ENCODE results near the gene ASB15.
A peak's percentile ranks its signal among the peaks of the same experiment; 100 is the strongest.

Gene ASB15

DNA sequence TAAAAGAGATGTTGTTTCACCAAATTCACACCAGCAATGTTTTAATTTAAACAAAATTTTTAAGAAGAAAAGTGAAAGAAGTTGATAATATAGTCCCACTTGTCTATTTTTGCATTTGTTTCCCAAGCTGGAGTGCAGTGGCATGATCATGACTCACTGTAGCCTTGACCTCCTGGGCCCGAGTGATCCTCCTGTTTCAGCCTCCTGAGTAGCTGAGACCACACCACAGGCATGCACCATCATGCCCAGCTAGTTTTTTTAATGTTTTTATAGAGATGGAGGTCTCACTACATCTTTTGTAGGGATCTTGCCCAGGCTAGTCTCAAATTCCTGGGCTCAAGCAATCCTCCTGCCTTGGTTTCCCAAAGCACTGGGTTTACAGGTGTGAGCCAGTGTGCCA lies 29.9 kb upstream of the ASB15 start:
- Histone ChIP-seq H4K8ac (ENCODE audit: low read length) (no peak overlapping the region), H3K27me3 (ENCODE audit: control insufficient read depth in 1 of 2, insufficient read depth in 1 of 2, low read length in 2 of 2) (no peaks in the 10 kb centered on the region), H2AFZ (ENCODE audit: low read depth, low read length) (no peak overlapping the region), H3K23ac (ENCODE audit: low read length in 2 of 2) (no peak overlapping the region), H3K14ac (ENCODE audit: low read length in 2 of 2) (no peak overlapping the region), H3K36me3 (ENCODE audit: control insufficient read depth in 1 of 2, insufficient read depth in 2 of 2, low read depth in 1 of 2, low read length in 2 of 2) (no peaks in the 10 kb centered on the region), H3K4ac (ENCODE audit: low read depth in 1 of 2, low read length in 2 of 2) (no peak overlapping the region), H3K27ac (ENCODE audit: low read length, poor library complexity, severe bottlenecking) (no peak overlapping the region), H3K9me3 (ENCODE audit: control insufficient read depth, low read length) (no peaks in the 10 kb centered on the region), H2BK12ac (ENCODE audit: low read length in 2 of 2) (no peak overlapping the region), H3K18ac (ENCODE audit: low read depth in 1 of 2, low read length in 2 of 2) (no peak overlapping the region), H3K4me1 (ENCODE audit: control insufficient read depth, insufficient read depth, low read depth, low read length) (no peaks in the 10 kb centered on the region), H2AK5ac (ENCODE audit: low read length, severe bottlenecking) (no peak overlapping the region), H3K4me2 (ENCODE audit: low read length, poor library complexity, severe bottlenecking) (no peak overlapping the region), H2BK5ac (ENCODE audit: low read depth, low read length, poor library complexity, severe bottlenecking) (no peak overlapping the region), H3K4me3 (ENCODE audit: insufficient read depth in 1 of 2, low read depth in 1 of 2, low read length in 2 of 2) (no peak overlapping the region), H2BK120ac (ENCODE audit: low read depth, low read length) (no peak overlapping the region), H3K79me1 (replicated peaks; ENCODE audit: low read length, poor library complexity, severe bottlenecking) (no peaks in the 10 kb centered on the region), H2BK15ac (ENCODE audit: low read depth, poor library complexity, severe bottlenecking) (no peak overlapping the region), H4K91ac (ENCODE audit: low read length) (no peak overlapping the region), H3K9ac (ENCODE audit: low read length) (no peak overlapping the region)
- 57% methylated on average over 1 of the region's 1 CpG for WGBS
- DNase-seq = peak; percentile 31

DNA sequence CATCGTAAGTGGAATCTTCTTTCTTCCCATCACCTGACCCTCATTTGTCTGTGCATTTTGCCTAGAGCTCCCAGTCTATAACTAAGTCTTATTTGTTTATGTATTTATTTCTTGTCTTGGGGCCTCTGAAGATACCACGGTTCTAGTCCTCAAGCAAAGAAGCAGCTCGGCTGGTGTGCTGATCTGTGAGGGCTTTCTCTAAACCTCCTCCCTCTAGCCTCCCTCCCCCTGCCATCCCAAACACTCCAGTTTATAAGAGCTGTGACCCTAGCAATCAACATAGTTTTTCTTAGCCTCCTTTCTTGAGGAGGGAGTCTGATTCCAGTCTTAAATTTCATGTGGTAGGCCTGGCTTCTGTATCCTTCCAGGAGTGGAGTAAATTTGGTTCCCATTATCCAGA lies 28.3 kb upstream of the ASB15 start:
- Histone ChIP-seq H3K23ac (ENCODE audit: low read length in 2 of 2) (no peak overlapping the region), H2BK12ac (ENCODE audit: low read length in 2 of 2) (peak overlapping the region in 1 of 2 experiments; percentile 42), H2BK120ac (ENCODE audit: low read depth, low read length) (no peak overlapping the region), H3K27me3 (ENCODE audit: control insufficient read depth in 1 of 2, insufficient read depth in 1 of 2, low read length in 2 of 2) (no peaks in the 10 kb centered on the region), H3K4me2 (ENCODE audit: low read length, poor library complexity, severe bottlenecking) (no peak overlapping the region), H2AK5ac (ENCODE audit: low read length, severe bottlenecking) (no peak overlapping the region), H3K36me3 (ENCODE audit: control insufficient read depth in 1 of 2, insufficient read depth in 2 of 2, low read depth in 1 of 2, low read length in 2 of 2) (no peaks in the 10 kb centered on the region), H2BK5ac (ENCODE audit: low read depth, low read length, poor library complexity, severe bottlenecking) (no peak overlapping the region), H3K27ac (ENCODE audit: low read length, poor library complexity, severe bottlenecking) (no peak overlapping the region), H4K8ac (ENCODE audit: low read length) (no peak overlapping the region), H3K14ac (ENCODE audit: low read length in 2 of 2) (no peak overlapping the region), H3K9ac (ENCODE audit: low read length) (no peak overlapping the region), H3K9me3 (ENCODE audit: control insufficient read depth, low read length) (no peaks in the 10 kb centered on the region), H2BK15ac (ENCODE audit: low read depth, poor library complexity, severe bottlenecking) (no peak overlapping the region), H3K4me1 (ENCODE audit: control insufficient read depth, insufficient read depth, low read depth, low read length) (no peaks in the 10 kb centered on the region), H4K91ac (ENCODE audit: low read length) (no peak overlapping the region), H2AFZ (ENCODE audit: low read depth, low read length) (no peak overlapping the region), H3K79me1 (replicated peaks; ENCODE audit: low read length, poor library complexity, severe bottlenecking) (no peaks in the 10 kb centered on the region), H3K4me3 (ENCODE audit: insufficient read depth in 1 of 2, low read depth in 1 of 2, low read length in 2 of 2) (no peak overlapping the region), H3K4ac (ENCODE audit: low read depth in 1 of 2, low read length in 2 of 2) (no peak overlapping the region), H3K18ac (ENCODE audit: low read depth in 1 of 2, low read length in 2 of 2) (no peak overlapping the region)
- WGBS = 73% methylated on average over 2 of the region's 3 CpGs
- no peak for DNase-seq

DNA sequence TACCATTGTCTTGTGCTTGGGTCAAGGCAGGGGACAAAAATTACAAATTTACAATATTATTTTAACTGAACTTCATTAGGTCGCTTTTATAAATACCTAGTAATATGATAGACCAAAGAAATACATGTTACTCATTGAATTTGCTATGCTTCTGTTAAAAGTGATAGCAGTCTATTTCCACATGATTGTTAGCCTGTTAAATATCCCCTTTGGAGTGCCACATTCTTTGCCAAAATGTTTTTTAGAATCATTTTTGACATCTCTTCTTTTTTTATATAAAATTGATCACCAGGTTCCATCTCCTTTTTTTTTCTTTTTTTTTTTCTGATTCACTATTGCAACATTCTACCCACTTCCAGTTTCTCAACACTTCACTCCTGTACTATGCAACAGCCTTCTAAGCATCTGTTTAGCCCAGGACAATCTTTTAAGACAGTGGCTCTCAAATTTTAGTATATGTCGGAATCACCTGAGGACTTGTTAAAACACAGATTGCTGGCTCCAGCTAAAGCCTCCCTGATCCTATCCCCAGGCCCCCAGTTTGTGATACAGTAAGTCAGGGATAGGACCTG lies 27.6 kb upstream of the ASB15 start:
- no peak overlapping the region for H4K91ac ChIP-seq (ENCODE audit: low read length)
- no peaks in the 10 kb centered on the region for H3K79me1 ChIP-seq (replicated peaks; ENCODE audit: low read length, poor library complexity, severe bottlenecking)
- no peaks in the 10 kb centered on the region for H3K9me3 ChIP-seq (ENCODE audit: control insufficient read depth, low read length)
- H3K4me1 ChIP-seq (ENCODE audit: control insufficient read depth, insufficient read depth, low read depth, low read length) = no peaks in the 10 kb centered on the region
- H2BK120ac ChIP-seq (ENCODE audit: low read depth, low read length) = no peak overlapping the region
- H2BK15ac ChIP-seq (ENCODE audit: low read depth, poor library complexity, severe bottlenecking) = no peak overlapping the region
- H2AFZ ChIP-seq (ENCODE audit: low read depth, low read length) = no peak overlapping the region
- no peak overlapping the region for H3K23ac ChIP-seq (ENCODE audit: low read length in 2 of 2)
- H2BK5ac ChIP-seq (ENCODE audit: low read depth, low read length, poor library complexity, severe bottlenecking) = no peak overlapping the region
- H3K9ac ChIP-seq (ENCODE audit: low read length) = no peak overlapping the region
- no peak for DNase-seq
- no peak overlapping the region for H3K4ac ChIP-seq (ENCODE audit: low read depth in 1 of 2, low read length in 2 of 2)
- no peak overlapping the region for H3K4me3 ChIP-seq (ENCODE audit: insufficient read depth in 1 of 2, low read depth in 1 of 2, low read length in 2 of 2)
- no peak overlapping the region for H3K18ac ChIP-seq (ENCODE audit: low read depth in 1 of 2, low read length in 2 of 2)
- no peak overlapping the region for H2BK12ac ChIP-seq (ENCODE audit: low read length in 2 of 2)
- no peak overlapping the region for H3K4me2 ChIP-seq (ENCODE audit: low read length, poor library complexity, severe bottlenecking)
- no peak overlapping the region for H2AK5ac ChIP-seq (ENCODE audit: low read length, severe bottlenecking)
- no peak overlapping the region for H3K27ac ChIP-seq (ENCODE audit: low read length, poor library complexity, severe bottlenecking)
- no peaks in the 10 kb centered on the region for H3K27me3 ChIP-seq (ENCODE audit: control insufficient read depth in 1 of 2, insufficient read depth in 1 of 2, low read length in 2 of 2)
- no peak overlapping the region for H3K14ac ChIP-seq (ENCODE audit: low read length in 2 of 2)
- no peaks in the 10 kb centered on the region for H3K36me3 ChIP-seq (ENCODE audit: control insufficient read depth in 1 of 2, insufficient read depth in 2 of 2, low read depth in 1 of 2, low read length in 2 of 2)
- 100% methylated on average over 1 of the region's 2 CpGs for WGBS
- no peak overlapping the region for H4K8ac ChIP-seq (ENCODE audit: low read length)

DNA sequence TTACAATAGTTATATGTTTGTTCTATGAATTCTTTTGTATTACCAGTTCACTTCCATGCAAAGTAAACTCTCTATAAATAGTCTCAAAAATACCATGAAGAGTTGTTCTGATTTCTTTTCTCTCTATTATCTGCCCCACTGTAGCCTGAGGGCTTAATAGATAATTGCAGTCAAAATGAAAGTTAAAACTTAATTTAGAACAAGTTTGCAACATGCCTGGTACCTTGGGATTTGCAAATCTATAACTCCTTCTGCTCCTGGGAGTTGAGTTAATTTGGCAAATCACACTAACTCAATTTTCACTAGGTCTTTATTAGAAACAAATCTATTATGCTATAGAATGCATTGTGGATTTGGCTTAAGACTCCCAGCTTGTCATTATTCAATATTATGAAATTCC lies 22.2 kb upstream of the ASB15 start:
- Histone ChIP-seq H3K4me3 (ENCODE audit: insufficient read depth in 1 of 2, low read depth in 1 of 2, low read length in 2 of 2) (no peak overlapping the region), H2AK5ac (ENCODE audit: low read length, severe bottlenecking) (no peak overlapping the region), H3K14ac (ENCODE audit: low read length in 2 of 2) (no peak overlapping the region), H2BK12ac (ENCODE audit: low read length in 2 of 2) (no peak overlapping the region), H3K9ac (ENCODE audit: low read length) (no peak overlapping the region), H3K9me3 (ENCODE audit: control insufficient read depth, low read length) (no peaks in the 10 kb centered on the region), H3K23ac (ENCODE audit: low read length in 2 of 2) (no peak overlapping the region), H4K8ac (ENCODE audit: low read length) (no peak overlapping the region), H2AFZ (ENCODE audit: low read depth, low read length) (no peak overlapping the region), H3K4ac (ENCODE audit: low read depth in 1 of 2, low read length in 2 of 2) (no peak overlapping the region), H3K27ac (ENCODE audit: low read length, poor library complexity, severe bottlenecking) (no peak overlapping the region), H3K4me1 (ENCODE audit: control insufficient read depth, insufficient read depth, low read depth, low read length) (no peaks in the 10 kb centered on the region), H4K91ac (ENCODE audit: low read length) (no peak overlapping the region), H3K4me2 (ENCODE audit: low read length, poor library complexity, severe bottlenecking) (no peak overlapping the region), H3K36me3 (ENCODE audit: control insufficient read depth in 1 of 2, insufficient read depth in 2 of 2, low read depth in 1 of 2, low read length in 2 of 2) (no peaks in the 10 kb centered on the region), H3K27me3 (ENCODE audit: control insufficient read depth in 1 of 2, insufficient read depth in 1 of 2, low read length in 2 of 2) (no peaks in the 10 kb centered on the region), H3K79me1 (replicated peaks; ENCODE audit: low read length, poor library complexity, severe bottlenecking) (no peaks in the 10 kb centered on the region), H3K18ac (ENCODE audit: low read depth in 1 of 2, low read length in 2 of 2) (no peak overlapping the region), H2BK120ac (ENCODE audit: low read depth, low read length) (no peak overlapping the region), H2BK15ac (ENCODE audit: low read depth, poor library complexity, severe bottlenecking) (no peak overlapping the region), H2BK5ac (ENCODE audit: low read depth, low read length, poor library complexity, severe bottlenecking) (no peak overlapping the region)
- DNase-seq = no peak
